ENCODE measurements around the gene CCDC32. TPM values are rescaled to one million over a fixed set of nuclear protein-coding genes. Genes with fewer than 3 reads are reported as not detected.

Gene CCDC32
- total RNA-seq, 4 donors from 2014 or later = 21.6 to 43.9 (median 33.0) TPM

GRCh38 chr15:40567111-40567510 is 2.3 kb upstream of the CCDC32 start:
- Histone ChIP-seq H3K4me1 (peaks cover 0 to 50% (median 8%) of the 10 kb centered on the region in 4 donors), H3K4me3 (no peak overlapping the region), H3K9me3 (no peaks in the 10 kb centered on the region), H3K36me3 (peaks cover 0 to 14% (median 6%) of the 10 kb centered on the region in 3 donors), H3K27ac (no peak overlapping the region), H3K27me3 (no peaks in the 10 kb centered on the region)
- DNase-seq (ENCODE audit: low spot score in 2 of 2) = no peak
- no peak for TF ChIP-seq CTCF (IDR thresholded peaks at IDR 0.05)
- no peak for TF ChIP-seq EP300 (IDR thresholded peaks at IDR 0.05)
- no peak for TF ChIP-seq POLR2A (IDR thresholded peaks at IDR 0.05)
- WGBS, 2 donors = 34 to 40% methylated on average over 7 of the region's 7 CpGs

- H3K27me3 ChIP-seq = no peaks in the 10 kb centered on the region
- H3K36me3 ChIP-seq = peaks cover 0 to 21% (median 0%) of the 10 kb centered on the region in 3 donors
- WGBS, 2 donors = 46 to 53% methylated on average over 18 to 20 of the region's 20 CpGs
- H3K27ac ChIP-seq = peak overlapping the region; percentile 92 to 98 (median 94)
- peak overlapping the region; percentile 30 to 88 (median 76) for H3K4me3 ChIP-seq
- TF ChIP-seq POLR2A (IDR thresholded peaks at IDR 0.05) = no peak
- no peak for TF ChIP-seq CTCF (IDR thresholded peaks at IDR 0.05)
- TF ChIP-seq EP300 (IDR thresholded peaks at IDR 0.05) = no peak
- peaks cover 0 to 43% (median 7%) of the 10 kb centered on the region in 4 donors for H3K4me1 ChIP-seq
- no peaks in the 10 kb centered on the region for H3K9me3 ChIP-seq
- DNase-seq (ENCODE audit: low spot score in 2 of 2) = no peak
These were observed 744 bp upstream of the CCDC32 start for GRCh38 chr15:40565333-40566238.

- no peak for DNase-seq (ENCODE audit: low spot score in 2 of 2)
These were observed 1.4 kb downstream of the CCDC32 start for GRCh38 chr15:40563426-40563825.

GRCh38 chr15:40562691-40563090 is 2.2 kb downstream of the CCDC32 start:
- H3K9me3 ChIP-seq = no peaks in the 10 kb centered on the region
- H3K27me3 ChIP-seq = no peaks in the 10 kb centered on the region
- H3K4me1 ChIP-seq = peaks cover 0 to 42% (median 2%) of the 10 kb centered on the region in 4 donors
- no peak for DNase-seq (ENCODE audit: low spot score in 2 of 2)
- peaks cover 0 to 31% (median 0%) of the 10 kb centered on the region in 3 donors for H3K36me3 ChIP-seq
- WGBS, 2 donors = 79 to 87% methylated on average over 2 of the region's 2 CpGs
- no peak overlapping the region for H3K4me3 ChIP-seq
- H3K27ac ChIP-seq = no peak overlapping the region
- TF ChIP-seq POLR2A (IDR thresholded peaks at IDR 0.05) (no peak), EP300 (IDR thresholded peaks at IDR 0.05) (no peak), CTCF (IDR thresholded peaks at IDR 0.05) (no peak)

More at GRCh38 chr15:40563426-40563825, 1.4 kb downstream of the CCDC32 start:
- H3K4me1 ChIP-seq = peaks cover 0 to 40% (median 2%) of the 10 kb centered on the region in 4 donors
- no peak overlapping the region for H3K27ac ChIP-seq
- no peak for TF ChIP-seq POLR2A (IDR thresholded peaks at IDR 0.05)
- TF ChIP-seq EP300 (IDR thresholded peaks at IDR 0.05) = no peak
- TF ChIP-seq CTCF (IDR thresholded peaks at IDR 0.05) = no peak
- no peaks in the 10 kb centered on the region for H3K27me3 ChIP-seq
- no peaks in the 10 kb centered on the region for H3K9me3 ChIP-seq
- H3K36me3 ChIP-seq = peaks cover 0 to 31% (median 0%) of the 10 kb centered on the region in 3 donors
- no peak overlapping the region for H3K4me3 ChIP-seq

All from tibial nerve (tissue), 4 donors.